Loucy (cell line): ENCODE results near the gene TRHDE.
"Not testable (repeated sequence)": the region's sequence is repeated elsewhere in the genome, so short reads cannot be mapped to it uniquely, and the experiment has no call there.

ENCODE experiments used
- H2AFZ ChIP-seq: fragments of 200-600 bp; sonication (generic); 2 replicates; pipeline ENCODE4 v1.6.0; 2016; ENCODE audit warnings: antibody characterized with exemption, mild to moderate bottlenecking, low read length, moderate library complexity
- H3F3A ChIP-seq: fragments of 200-600 bp; 2 replicates; pipeline ENCODE4 v1.6.0; 2016; ENCODE audit warnings: antibody characterized with exemption, low read depth, mild to moderate bottlenecking
- H3K27me3 ChIP-seq: fragments of 200-600 bp; sonication (generic); 2 replicates; pipeline ENCODE4 v1.6.1; 2014; ENCODE audit warnings: low read length, mild to moderate bottlenecking; ENCODE audit not compliant: insufficient read depth, poor library complexity, severe bottlenecking
- H3K36me3 ChIP-seq: fragments of 200-600 bp; sonication (generic); 2 replicates; pipeline ENCODE4 v1.6.1; 2016; ENCODE audit warnings: low read length; ENCODE audit not compliant: insufficient read depth
- H3K4me1 ChIP-seq: fragments of 200-600 bp; sonication (generic); 2 replicates; pipeline ENCODE4 v1.5.1; 2014; ENCODE audit warnings: low read length, mild to moderate bottlenecking; ENCODE audit not compliant: insufficient read depth, poor library complexity, severe bottlenecking
- H3K4me2 ChIP-seq: fragments of 200-600 bp; sonication (generic); 2 replicates; pipeline ENCODE4 v1.6.0; 2014; ENCODE audit warnings: antibody characterized with exemption, low read length, low read depth, mild to moderate bottlenecking; ENCODE audit not compliant: poor library complexity, severe bottlenecking
- H3K4me3 ChIP-seq: fragments of 200-600 bp; sonication (generic); 2 replicates; pipeline ENCODE4 v1.5.1; 2014; ENCODE audit warnings: low read length, mild to moderate bottlenecking, mixed read lengths; ENCODE audit not compliant: poor library complexity, severe bottlenecking
- H3K79me2 ChIP-seq: fragments of 200-600 bp; sonication (generic); 2 replicates; pipeline ENCODE4 v1.6.1; 2014; ENCODE audit warnings: low read length; ENCODE audit not compliant: insufficient read depth
- H3K9ac ChIP-seq: fragments of 200-600 bp; sonication (generic); 2 replicates; pipeline ENCODE4 v1.6.0; 2014; ENCODE audit warnings: mild to moderate bottlenecking, low read depth, low read length, moderate library complexity; ENCODE audit not compliant: poor library complexity, severe bottlenecking
- H3K9me2 ChIP-seq: fragments of 200-600 bp; sonication (generic); replicated peaks from 2 replicates; pipeline ENCODE4 v1.6.1; 2016; ENCODE audit warnings: low read depth, low read length, mixed read lengths
- H3K9me3 ChIP-seq: fragments of 200-600 bp; sonication (generic); 2 replicates; pipeline ENCODE4 v1.6.1; 2014; ENCODE audit warnings: mild to moderate bottlenecking, antibody characterized with exemption, low read length, low read depth; ENCODE audit not compliant: insufficient read depth
- H4K20me1 ChIP-seq: fragments of 200-600 bp; sonication (generic); 2 replicates; pipeline ENCODE4 v1.6.0; 2014; ENCODE audit warnings: antibody characterized with exemption, low read length, mild to moderate bottlenecking; ENCODE audit not compliant: insufficient read depth, poor library complexity, severe bottlenecking
- EZH2phosphoT487 ChIP-seq: fragments of 200-600 bp; IDR thresholded peaks from 2 replicates; pipeline ENCODE4 v1.6.1; 2018; ENCODE audit warnings: antibody characterized with exemption, mild to moderate bottlenecking, moderate library complexity, borderline replicate concordance
- TF ChIP-seq, protein P1 (sequence below): fragments of 200-600 bp; sonication (generic); conservative IDR thresholded peaks from 2 replicates; pipeline ENCODE4 v1.5.1; 2014; ENCODE audit warnings: mild to moderate bottlenecking, antibody characterized with exemption, low read length

Gene TRHDE

DNA sequence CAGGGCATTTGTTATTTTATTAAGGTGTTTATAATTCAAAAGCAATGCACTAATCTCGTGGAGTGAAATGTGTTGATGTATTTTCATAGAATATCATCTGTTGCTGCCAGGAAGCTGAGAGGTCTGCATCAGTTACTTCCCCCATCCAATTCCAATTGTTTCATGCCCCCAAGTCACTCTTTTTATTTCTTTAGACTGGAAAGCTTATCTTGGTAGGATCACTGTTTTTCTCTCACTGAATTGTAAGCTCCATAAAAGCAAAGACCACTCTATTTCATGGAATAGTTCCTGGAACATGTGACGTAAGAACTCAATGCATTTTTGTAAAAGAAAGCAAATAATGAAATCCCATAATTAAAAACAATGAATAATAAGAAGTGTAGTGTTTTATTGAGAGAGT, 420.2 kb downstream of the TRHDE start:
- Histone ChIP-seq H3K27me3 (no peaks in the 10 kb centered on the region), H3K9me3 (no peaks in the 10 kb centered on the region), H3K9ac (no peak overlapping the region), H3F3A (no peaks in the 10 kb centered on the region), H3K36me3 (no peaks in the 10 kb centered on the region), H3K79me2 (no peaks in the 10 kb centered on the region), H3K4me2 (no peak overlapping the region), H4K20me1 (no peaks in the 10 kb centered on the region), H3K4me3 (no peak overlapping the region), H3K4me1 (peaks cover 9% of the 10 kb centered on the region), H2AFZ (no peak overlapping the region), H3K9me2 (no peaks in the 10 kb centered on the region)
- no peak for TF ChIP-seq EZH2phosphoT487
- TF ChIP-seq, protein P1, sequence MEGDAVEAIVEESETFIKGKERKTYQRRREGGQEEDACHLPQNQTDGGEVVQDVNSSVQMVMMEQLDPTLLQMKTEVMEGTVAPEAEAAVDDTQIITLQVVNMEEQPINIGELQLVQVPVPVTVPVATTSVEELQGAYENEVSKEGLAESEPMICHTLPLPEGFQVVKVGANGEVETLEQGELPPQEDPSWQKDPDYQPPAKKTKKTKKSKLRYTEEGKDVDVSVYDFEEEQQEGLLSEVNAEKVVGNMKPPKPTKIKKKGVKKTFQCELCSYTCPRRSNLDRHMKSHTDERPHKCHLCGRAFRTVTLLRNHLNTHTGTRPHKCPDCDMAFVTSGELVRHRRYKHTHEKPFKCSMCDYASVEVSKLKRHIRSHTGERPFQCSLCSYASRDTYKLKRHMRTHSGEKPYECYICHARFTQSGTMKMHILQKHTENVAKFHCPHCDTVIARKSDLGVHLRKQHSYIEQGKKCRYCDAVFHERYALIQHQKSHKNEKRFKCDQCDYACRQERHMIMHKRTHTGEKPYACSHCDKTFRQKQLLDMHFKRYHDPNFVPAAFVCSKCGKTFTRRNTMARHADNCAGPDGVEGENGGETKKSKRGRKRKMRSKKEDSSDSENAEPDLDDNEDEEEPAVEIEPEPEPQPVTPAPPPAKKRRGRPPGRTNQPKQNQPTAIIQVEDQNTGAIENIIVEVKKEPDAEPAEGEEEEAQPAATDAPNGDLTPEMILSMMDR, result no peak

GRCh38 chr12:72694193-72694592, 422.0 kb downstream of the TRHDE start:
- no peaks in the 10 kb centered on the region for H4K20me1 ChIP-seq
- H3K36me3 ChIP-seq, result no peaks in the 10 kb centered on the region
- TF ChIP-seq EZH2phosphoT487, result no peak
- TF ChIP-seq, protein P1, result no peak
- no peak overlapping the region for H3K4me2 ChIP-seq
- no peak overlapping the region for H2AFZ ChIP-seq
- no peak overlapping the region for H3K4me3 ChIP-seq
- no peaks in the 10 kb centered on the region for H3F3A ChIP-seq
- H3K9me2 ChIP-seq, result no peaks in the 10 kb centered on the region
- H3K9ac ChIP-seq, result no peak overlapping the region
- no peaks in the 10 kb centered on the region for H3K9me3 ChIP-seq
- peaks cover 9% of the 10 kb centered on the region for H3K4me1 ChIP-seq
- H3K27me3 ChIP-seq, result no peaks in the 10 kb centered on the region
- H3K79me2 ChIP-seq, result no peaks in the 10 kb centered on the region

DNA sequence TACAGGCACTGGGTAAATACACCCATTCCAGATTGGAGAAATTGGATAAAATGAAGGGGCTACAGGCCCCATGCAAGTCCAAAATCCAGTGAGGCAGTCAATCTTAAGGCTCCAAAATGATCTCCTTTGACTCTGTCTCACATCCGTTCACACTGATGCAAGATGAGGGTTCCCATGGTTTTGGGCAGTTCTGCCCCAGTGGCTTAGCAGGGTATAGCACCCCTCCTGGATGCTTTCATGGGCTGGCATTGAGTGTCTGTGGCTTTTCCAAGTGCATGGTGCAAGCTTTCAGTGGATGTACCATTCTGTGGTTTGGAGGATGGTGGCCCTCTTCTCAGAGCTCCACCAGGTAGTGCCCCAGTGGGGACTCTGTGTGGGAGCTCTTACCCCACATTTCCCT, 427.2 kb downstream of the TRHDE start:
- H3F3A ChIP-seq, result no peaks in the 10 kb centered on the region
- H3K4me3 ChIP-seq, result no peak overlapping the region
- no peaks in the 10 kb centered on the region for H3K27me3 ChIP-seq
- no peaks in the 10 kb centered on the region for H4K20me1 ChIP-seq
- H3K9me3 ChIP-seq, result 0 out of 2 replicates have a peak, but pooled peaks cover 2% of the 10 kb centered on the region
- no peak overlapping the region for H2AFZ ChIP-seq
- no peaks in the 10 kb centered on the region for H3K79me2 ChIP-seq
- H3K9ac ChIP-seq, result no peak overlapping the region
- TF ChIP-seq EZH2phosphoT487, result no peak
- TF ChIP-seq, protein P1, result no peak
- H3K9me2 ChIP-seq, result no peaks in the 10 kb centered on the region
- no peaks in the 10 kb centered on the region for H3K4me1 ChIP-seq
- no peak overlapping the region for H3K4me2 ChIP-seq
- no peaks in the 10 kb centered on the region for H3K36me3 ChIP-seq

GRCh38 chr12:72712025-72712424, 439.9 kb downstream of the TRHDE start:
- H3F3A ChIP-seq, H3K9ac ChIP-seq, H3K9me3 ChIP-seq, H3K79me2 ChIP-seq, H3K36me3 ChIP-seq, H3K4me1 ChIP-seq, H3K9me2 ChIP-seq, H3K27me3 ChIP-seq, H3K4me2 ChIP-seq, H3K4me3 ChIP-seq, H4K20me1 ChIP-seq, H2AFZ ChIP-seq: not testable (repeated sequence)
